ENCODE measurements around the gene DUSP16.
"Not testable (repeated sequence)": the region's sequence is repeated elsewhere in the genome, so short reads cannot be mapped to it uniquely, and the experiment has no call there.

DUSP16 gene

GRCh38 chr12:12585115-12585863 is 22.6 kb upstream of the DUSP16 start:
- no peak for DNase-seq (ENCODE audit: low read depth)

- no peak for DNase-seq (ENCODE audit: low read depth)
Observed at GRCh38 chr12:12583510-12584178, 21.0 kb upstream of the DUSP16 start.

- DNase-seq (ENCODE audit: low read depth), result no peak
Observed at GRCh38 chr12:12582895-12583303, 20.2 kb upstream of the DUSP16 start.

- DNase-seq (ENCODE audit: low read depth), result no peak
Observed at GRCh38 chr12:12582193-12582881, 19.7 kb upstream of the DUSP16 start.

- DNase-seq (ENCODE audit: low read depth), result not testable (repeated sequence)
Observed at GRCh38 chr12:12580716-12581115, 18.1 kb upstream of the DUSP16 start.

GRCh38 chr12:12577786-12578185 is 15.1 kb upstream of the DUSP16 start:
- DNase-seq (ENCODE audit: low read depth), result no peak

GRCh38 chr12:12572659-12573058 is 10.0 kb upstream of the DUSP16 start:
- no peak for DNase-seq (ENCODE audit: low read depth)

GRCh38 chr12:12565971-12566370 is 3.3 kb upstream of the DUSP16 start:
- DNase-seq (ENCODE audit: low read depth), result not testable (repeated sequence)

- DNase-seq (ENCODE audit: low read depth), result no peak
Observed at GRCh38 chr12:12564911-12565310, 2.2 kb upstream of the DUSP16 start.

- no peak for DNase-seq (ENCODE audit: low read depth)
Observed at GRCh38 chr12:12563290-12563928, 746 bp upstream of the DUSP16 start.

GRCh38 chr12:12562016-12562483 is 613 bp downstream of the DUSP16 start:
- DNase-seq (ENCODE audit: low read depth), result peak; percentile 18

GRCh38 chr12:12561371-12562015 is 1.2 kb downstream of the DUSP16 start:
- peak; percentile 19 for DNase-seq (ENCODE audit: low read depth)

- peak; percentile 64 for DNase-seq (ENCODE audit: low read depth)
Observed at GRCh38 chr12:12560587-12561370, 1.9 kb downstream of the DUSP16 start.

- DNase-seq (ENCODE audit: low read depth), result no peak
Observed at GRCh38 chr12:12559719-12560296, 2.9 kb downstream of the DUSP16 start.

- no peak for DNase-seq (ENCODE audit: low read depth)
Observed at GRCh38 chr12:12558291-12558690, 4.4 kb downstream of the DUSP16 start.

GRCh38 chr12:12557733-12558132 is 4.9 kb downstream of the DUSP16 start:
- no peak for DNase-seq (ENCODE audit: low read depth)

- no peak for DNase-seq (ENCODE audit: low read depth)
Observed at GRCh38 chr12:12555656-12556055, 7.0 kb downstream of the DUSP16 start.

GRCh38 chr12:12553208-12553785 is 9.4 kb downstream of the DUSP16 start:
- DNase-seq (ENCODE audit: low read depth), result no peak

- DNase-seq (ENCODE audit: low read depth), result no peak
Observed at GRCh38 chr12:12551115-12551514, 11.5 kb downstream of the DUSP16 start.

- DNase-seq (ENCODE audit: low read depth), result no peak
Observed at GRCh38 chr12:12550277-12550676, 12.4 kb downstream of the DUSP16 start.
